ENCODE results near the gene GALNT18.

The GALNT18 gene

GRCh38 chr11:11409224-11409623, 212.6 kb downstream of the GALNT18 start:
- ATAC-seq (no peak), DNase-seq (no peak)
- H3K27me3 Mint-ChIP-seq: peaks cover 10% of the 10 kb centered on the region
- H3K4me1 Mint-ChIP-seq: no peaks in the 10 kb centered on the region
- H3K9me3 Mint-ChIP-seq: no peaks in the 10 kb centered on the region
- no peak overlapping the region for H3K4me3 Mint-ChIP-seq
- H3K27ac Mint-ChIP-seq: no peak overlapping the region

GRCh38 chr11:11408436-11409221, 213.2 kb downstream of the GALNT18 start:
- Mint-ChIP-seq H3K4me1 (no peaks in the 10 kb centered on the region), H3K27me3 (peaks cover 11% of the 10 kb centered on the region), H3K27ac (no peak overlapping the region), H3K4me3 (no peak overlapping the region), H3K9me3 (no peaks in the 10 kb centered on the region)
- DNase-seq (no peak), ATAC-seq (no peak)

- H3K27ac Mint-ChIP-seq: peak overlapping the region in 1 of 2 donors; percentile 34
- ATAC-seq (no peak), DNase-seq (no peak)
- no peaks in the 10 kb centered on the region for H3K4me1 Mint-ChIP-seq
- no peaks in the 10 kb centered on the region for H3K9me3 Mint-ChIP-seq
- H3K27me3 Mint-ChIP-seq: peaks cover 11% of the 10 kb centered on the region
- H3K4me3 Mint-ChIP-seq: no peak overlapping the region
Measured at GRCh38 chr11:11407763-11408084, 214.1 kb downstream of the GALNT18 start.

GRCh38 chr11:11407065-11407762, 214.6 kb downstream of the GALNT18 start:
- ATAC-seq (no peak), DNase-seq (no peak)
- Mint-ChIP-seq H3K9me3 (no peaks in the 10 kb centered on the region), H3K27me3 (peaks cover 11% of the 10 kb centered on the region), H3K27ac (no peak overlapping the region), H3K4me1 (no peaks in the 10 kb centered on the region), H3K4me3 (no peak overlapping the region)

GRCh38 chr11:11406652-11407051, 215.2 kb downstream of the GALNT18 start:
- Mint-ChIP-seq H3K4me1 (no peaks in the 10 kb centered on the region), H3K27me3 (peaks cover 11% of the 10 kb centered on the region), H3K27ac (no peak overlapping the region), H3K4me3 (no peak overlapping the region), H3K9me3 (no peaks in the 10 kb centered on the region)
- ATAC-seq: no peak
- no peak for DNase-seq

- Mint-ChIP-seq H3K4me1 (no peaks in the 10 kb centered on the region), H3K27me3 (peaks cover 11% of the 10 kb centered on the region), H3K9me3 (no peaks in the 10 kb centered on the region), H3K27ac (peak overlapping the region in 1 of 2 donors; percentile 43), H3K4me3 (no peak overlapping the region)
- no peak for DNase-seq
- ATAC-seq: no peak
Measured at GRCh38 chr11:11403763-11404725, 217.8 kb downstream of the GALNT18 start.

- no peak overlapping the region for H3K4me3 Mint-ChIP-seq
- DNase-seq: no peak
- peaks cover 11% of the 10 kb centered on the region for H3K27me3 Mint-ChIP-seq
- H3K27ac Mint-ChIP-seq: no peak overlapping the region
- no peaks in the 10 kb centered on the region for H3K9me3 Mint-ChIP-seq
- no peak for ATAC-seq
- no peaks in the 10 kb centered on the region for H3K4me1 Mint-ChIP-seq
Measured at GRCh38 chr11:11401960-11402535, 219.8 kb downstream of the GALNT18 start.

- DNase-seq: no peak
- no peak for ATAC-seq
- Mint-ChIP-seq H3K4me1 (no peaks in the 10 kb centered on the region), H3K27ac (no peak overlapping the region), H3K4me3 (no peak overlapping the region), H3K9me3 (no peaks in the 10 kb centered on the region), H3K27me3 (peaks cover 12% of the 10 kb centered on the region)
Measured at GRCh38 chr11:11400635-11401232, 221.1 kb downstream of the GALNT18 start.

- DNase-seq (no peak), ATAC-seq (no peak)
- Mint-ChIP-seq H3K9me3 (no peaks in the 10 kb centered on the region), H3K27me3 (peaks cover 17% of the 10 kb centered on the region), H3K4me3 (no peak overlapping the region), H3K27ac (no peak overlapping the region), H3K4me1 (no peaks in the 10 kb centered on the region)
Measured at GRCh38 chr11:11400121-11400520, 221.7 kb downstream of the GALNT18 start.

GRCh38 chr11:11397781-11398180, 224.0 kb downstream of the GALNT18 start:
- DNase-seq (no peak), ATAC-seq (no peak)
- Mint-ChIP-seq H3K4me1 (no peaks in the 10 kb centered on the region), H3K9me3 (no peaks in the 10 kb centered on the region), H3K4me3 (no peak overlapping the region), H3K27me3 (peaks cover 8% of the 10 kb centered on the region), H3K27ac (no peak overlapping the region)

GRCh38 chr11:11397036-11397415, 224.8 kb downstream of the GALNT18 start:
- ATAC-seq (no peak), DNase-seq (no peak)
- Mint-ChIP-seq H3K9me3 (no peaks in the 10 kb centered on the region), H3K27ac (no peak overlapping the region), H3K4me3 (no peak overlapping the region), H3K27me3 (peaks cover 8% of the 10 kb centered on the region), H3K4me1 (no peaks in the 10 kb centered on the region)

GRCh38 chr11:11396301-11397035, 225.3 kb downstream of the GALNT18 start:
- H3K4me3 Mint-ChIP-seq: no peak overlapping the region
- DNase-seq (no peak), ATAC-seq (no peak)
- no peaks in the 10 kb centered on the region for H3K9me3 Mint-ChIP-seq
- peaks cover 8% of the 10 kb centered on the region for H3K27me3 Mint-ChIP-seq
- peak overlapping the region in 1 of 2 donors; percentile 28 for H3K27ac Mint-ChIP-seq
- no peaks in the 10 kb centered on the region for H3K4me1 Mint-ChIP-seq

GRCh38 chr11:11395126-11395525, 226.7 kb downstream of the GALNT18 start:
- Mint-ChIP-seq H3K4me3 (no peak overlapping the region), H3K27ac (no peak overlapping the region)
- no peak for ATAC-seq

GRCh38 chr11:11394241-11394640, 227.6 kb downstream of the GALNT18 start:
- H3K27me3 Mint-ChIP-seq: peaks cover 8% of the 10 kb centered on the region
- no peak for DNase-seq
- no peak overlapping the region for H3K4me3 Mint-ChIP-seq
- no peak overlapping the region for H3K27ac Mint-ChIP-seq
- H3K4me1 Mint-ChIP-seq: no peaks in the 10 kb centered on the region
- ATAC-seq: no peak
- H3K9me3 Mint-ChIP-seq: no peaks in the 10 kb centered on the region

More at GRCh38 chr11:11395126-11395525, 226.7 kb downstream of the GALNT18 start:
- Mint-ChIP-seq H3K27me3 (peaks cover 8% of the 10 kb centered on the region), H3K4me1 (no peaks in the 10 kb centered on the region), H3K9me3 (no peaks in the 10 kb centered on the region)
- no peak for DNase-seq
